DND-41 (cell line): Measurements from ENCODE around the gene PTTG2.

Experiments used
- EZH2 ChIP-seq: IDR thresholded peaks from 3 replicates; pipeline ENCODE4 v1.6.1; 2012; ENCODE audit warnings: borderline replicate concordance, low read depth, mild to moderate bottlenecking, moderate library complexity, low read length, inconsistent platforms; ENCODE audit not compliant: severe bottlenecking
- TF ChIP-seq, protein P1 (sequence below): IDR thresholded peaks from 2 replicates; pipeline ENCODE4 v1.5.1; 2012; ENCODE audit warnings: borderline replicate concordance, low read length, moderate library complexity, mild to moderate bottlenecking; ENCODE audit not compliant: poor library complexity, severe bottlenecking; ENCODE audit errors: extremely low read depth

DNA sequence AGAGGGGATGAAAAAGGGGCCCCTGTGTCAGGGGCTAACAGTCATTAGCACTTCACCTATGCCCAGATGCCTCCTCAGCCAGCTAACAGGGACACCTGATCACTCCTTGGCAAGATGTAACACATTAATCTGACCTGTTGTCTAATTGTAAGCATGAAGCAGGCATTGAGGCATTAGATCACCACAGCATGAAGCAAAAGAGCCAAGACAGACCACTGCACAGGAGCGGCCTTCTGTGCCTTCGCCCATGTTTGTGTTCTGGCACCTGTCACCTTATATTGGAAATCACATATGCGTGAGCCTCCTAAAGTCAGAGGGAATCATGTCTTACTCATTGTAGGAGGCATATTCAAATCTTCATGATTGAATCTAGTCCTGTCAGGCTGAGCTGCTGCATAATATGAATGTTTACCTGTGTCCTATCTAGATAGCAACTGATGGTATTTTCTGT lies 48.4 kb downstream of the PTTG2 start:
- TF ChIP-seq, protein P1, sequence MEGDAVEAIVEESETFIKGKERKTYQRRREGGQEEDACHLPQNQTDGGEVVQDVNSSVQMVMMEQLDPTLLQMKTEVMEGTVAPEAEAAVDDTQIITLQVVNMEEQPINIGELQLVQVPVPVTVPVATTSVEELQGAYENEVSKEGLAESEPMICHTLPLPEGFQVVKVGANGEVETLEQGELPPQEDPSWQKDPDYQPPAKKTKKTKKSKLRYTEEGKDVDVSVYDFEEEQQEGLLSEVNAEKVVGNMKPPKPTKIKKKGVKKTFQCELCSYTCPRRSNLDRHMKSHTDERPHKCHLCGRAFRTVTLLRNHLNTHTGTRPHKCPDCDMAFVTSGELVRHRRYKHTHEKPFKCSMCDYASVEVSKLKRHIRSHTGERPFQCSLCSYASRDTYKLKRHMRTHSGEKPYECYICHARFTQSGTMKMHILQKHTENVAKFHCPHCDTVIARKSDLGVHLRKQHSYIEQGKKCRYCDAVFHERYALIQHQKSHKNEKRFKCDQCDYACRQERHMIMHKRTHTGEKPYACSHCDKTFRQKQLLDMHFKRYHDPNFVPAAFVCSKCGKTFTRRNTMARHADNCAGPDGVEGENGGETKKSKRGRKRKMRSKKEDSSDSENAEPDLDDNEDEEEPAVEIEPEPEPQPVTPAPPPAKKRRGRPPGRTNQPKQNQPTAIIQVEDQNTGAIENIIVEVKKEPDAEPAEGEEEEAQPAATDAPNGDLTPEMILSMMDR: no peak
- TF ChIP-seq EZH2: no peak
